Stimulated activated CD4-positive, alpha-beta T cell treated with anti-CD3 and anti-CD28 coated beads, Interleukin-4, amount 100 ng/mL, for 1 hour (primary cell): ENCODE results near the gene ZNF316.
"Not testable (repeated sequence)": the region's sequence is repeated elsewhere in the genome, so short reads cannot be mapped to it uniquely, and the experiment has no call there.

Source experiments
- DNase-seq: peaks from one replicate; pipeline ENCODE4 v3.0.0-alpha.2; 2020

ZNF316 gene

DNA sequence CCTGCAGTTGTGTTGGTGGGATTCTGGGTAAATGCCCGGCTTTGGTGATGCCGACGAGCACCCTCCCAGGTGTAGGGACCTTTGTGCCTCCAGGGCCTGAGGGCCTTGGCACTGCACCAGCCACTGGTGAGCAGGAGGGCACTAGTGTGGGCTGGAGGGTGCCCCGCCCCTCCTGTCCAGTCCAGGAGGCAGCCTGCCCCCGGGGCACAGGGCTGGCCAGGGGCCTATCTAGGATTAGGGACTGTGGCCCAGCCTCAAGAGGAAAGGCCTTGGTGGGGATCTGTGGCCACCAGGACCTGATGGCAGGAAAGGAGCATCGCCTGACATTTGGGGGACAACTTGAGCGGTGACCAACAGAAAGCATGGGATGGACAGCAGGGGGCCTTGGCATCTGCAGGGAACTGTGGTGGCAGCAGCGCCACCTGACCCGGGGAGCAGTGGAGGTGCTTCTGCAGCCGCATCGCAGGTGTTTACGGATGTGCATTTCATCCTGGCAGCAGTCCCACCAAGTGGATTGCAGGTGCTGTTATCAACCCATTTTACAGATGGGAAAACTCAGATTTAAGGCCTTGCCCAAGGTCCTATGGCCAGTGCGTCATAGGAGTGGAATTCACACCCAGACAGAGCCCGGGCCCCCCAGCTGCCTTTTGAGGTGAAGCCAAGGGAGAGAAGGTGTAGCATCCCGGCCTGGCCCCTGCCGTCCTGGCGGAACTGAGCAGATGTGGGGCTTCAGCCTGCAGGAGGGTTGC, 11.1 kb downstream of the ZNF316 start:
- no peak for DNase-seq

DNA sequence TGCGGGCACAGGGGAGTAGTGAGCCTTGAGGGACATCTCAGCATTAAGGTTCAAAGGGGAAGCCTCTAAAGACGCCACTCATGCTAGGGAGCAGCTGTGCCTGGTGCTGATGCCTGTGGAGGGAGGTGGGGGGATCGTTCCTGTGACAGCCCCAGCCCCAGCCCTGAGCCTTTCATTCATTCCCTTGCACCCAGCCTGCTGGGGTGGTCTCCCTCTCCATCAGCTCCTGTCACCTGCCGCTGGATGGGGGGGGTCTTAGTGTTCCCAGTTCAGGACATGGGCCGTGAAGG, 11.6 kb downstream of the ZNF316 start:
- no peak for DNase-seq

DNA sequence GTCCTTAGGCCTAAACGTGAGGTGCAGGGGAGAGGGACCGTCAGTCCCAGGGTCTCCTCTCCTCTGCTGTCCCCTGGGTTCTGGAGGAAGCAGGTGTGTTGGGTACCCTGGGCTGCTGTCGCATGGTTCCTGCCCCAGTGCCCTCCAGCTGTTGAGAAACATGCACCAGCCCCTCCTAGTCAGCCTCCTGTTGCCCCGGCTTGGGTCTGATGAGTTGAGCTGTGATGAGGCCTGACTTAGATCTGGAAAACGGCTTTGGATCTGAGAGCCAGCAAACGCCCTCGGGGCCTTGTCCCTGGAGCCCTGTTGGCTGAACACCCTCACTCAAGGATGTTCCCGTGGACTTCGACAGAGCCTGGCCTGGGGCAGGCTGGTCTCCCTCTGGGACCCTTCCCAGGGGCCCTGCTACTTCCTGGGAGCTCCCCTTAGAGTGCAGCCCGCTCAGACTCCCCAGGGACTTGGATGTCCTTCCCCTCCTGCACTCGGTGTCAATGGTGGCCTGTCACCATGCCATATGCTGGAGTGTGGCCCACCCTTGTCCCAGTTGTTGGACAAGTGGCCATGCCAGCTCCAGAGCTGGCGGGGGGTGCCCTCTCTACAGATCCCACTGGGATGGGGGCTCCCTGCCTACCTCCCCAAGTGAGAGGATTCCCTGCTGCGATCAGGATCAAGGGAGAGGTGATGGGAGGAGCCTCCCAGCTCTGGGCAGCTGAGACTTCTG, 12.3 kb downstream of the ZNF316 start:
- no peak for DNase-seq

DNA sequence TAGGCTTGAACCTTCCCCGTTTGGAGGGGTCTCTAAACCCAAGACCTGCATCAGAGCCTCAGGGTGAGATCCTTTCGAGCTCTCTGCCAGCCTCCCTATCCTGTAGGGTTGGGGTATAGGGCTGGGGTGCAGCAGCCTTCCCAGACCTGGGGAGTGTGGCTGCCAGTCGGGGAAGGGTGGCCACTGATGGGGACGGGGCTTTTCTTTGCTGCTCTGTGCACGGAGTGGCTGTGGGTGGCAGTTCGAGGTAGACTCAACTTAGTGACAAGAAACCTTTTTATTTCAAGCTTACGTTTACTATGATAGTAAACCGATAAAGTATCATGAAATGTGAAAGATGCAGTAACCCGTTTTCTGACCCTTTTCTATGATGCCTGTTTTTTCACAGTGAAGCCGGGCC, 13.0 kb downstream of the ZNF316 start:
- DNase-seq = no peak

DNA sequence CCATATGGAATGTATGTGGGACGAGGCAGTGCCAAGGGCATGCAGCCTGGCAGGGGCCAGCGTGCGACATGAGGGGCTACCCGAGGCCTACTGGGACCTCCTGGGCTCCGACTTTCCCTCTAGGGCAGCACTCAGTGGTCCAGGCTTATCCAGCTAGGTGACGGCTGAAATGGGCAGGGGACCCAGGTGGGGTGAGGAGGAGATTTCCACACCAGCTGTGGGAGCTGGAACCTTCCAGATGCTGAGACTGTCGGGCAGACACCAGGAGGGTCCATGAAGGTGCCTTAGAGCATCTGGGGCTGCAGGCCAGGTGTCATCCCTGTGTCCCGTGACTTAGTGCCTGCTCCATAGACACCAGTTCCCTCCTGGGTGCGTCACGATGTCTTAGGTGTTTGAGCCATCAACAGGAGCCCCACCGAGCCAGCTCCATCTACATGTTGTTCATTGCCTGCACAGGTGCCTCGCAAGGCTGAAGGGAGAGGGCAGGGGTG, 13.4 kb downstream of the ZNF316 start:
- no peak for DNase-seq

DNA sequence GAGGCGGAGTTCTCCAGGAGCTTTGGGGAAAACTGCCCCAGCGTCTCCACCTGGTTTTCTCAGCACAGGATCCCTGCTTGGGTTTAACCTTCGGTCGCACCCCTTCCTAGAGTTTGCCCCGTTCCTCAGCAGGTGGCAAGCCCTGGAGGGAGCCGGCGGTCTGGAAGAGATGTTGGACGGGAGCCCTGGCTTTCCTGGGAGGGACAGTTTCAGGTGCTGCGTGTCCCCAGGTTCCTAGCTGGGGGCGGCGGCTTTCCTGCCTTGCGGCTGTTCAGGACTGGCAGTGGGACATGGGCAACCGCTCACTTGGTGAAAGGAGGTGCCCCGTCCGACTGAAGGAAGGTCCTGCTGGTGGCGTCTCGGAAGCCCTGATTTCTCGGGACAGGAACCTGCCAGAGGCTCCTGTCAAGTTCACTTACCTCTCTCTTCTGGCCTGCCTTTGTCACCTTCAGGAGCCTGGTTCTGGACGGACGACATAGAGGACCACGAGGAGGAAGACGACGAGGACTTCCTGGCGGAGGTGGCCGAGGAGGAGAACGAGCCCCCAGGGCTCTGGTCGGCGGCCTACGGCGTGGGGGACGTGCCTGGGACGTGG, 14.8 kb downstream of the ZNF316 start:
- DNase-seq = no peak

DNA sequence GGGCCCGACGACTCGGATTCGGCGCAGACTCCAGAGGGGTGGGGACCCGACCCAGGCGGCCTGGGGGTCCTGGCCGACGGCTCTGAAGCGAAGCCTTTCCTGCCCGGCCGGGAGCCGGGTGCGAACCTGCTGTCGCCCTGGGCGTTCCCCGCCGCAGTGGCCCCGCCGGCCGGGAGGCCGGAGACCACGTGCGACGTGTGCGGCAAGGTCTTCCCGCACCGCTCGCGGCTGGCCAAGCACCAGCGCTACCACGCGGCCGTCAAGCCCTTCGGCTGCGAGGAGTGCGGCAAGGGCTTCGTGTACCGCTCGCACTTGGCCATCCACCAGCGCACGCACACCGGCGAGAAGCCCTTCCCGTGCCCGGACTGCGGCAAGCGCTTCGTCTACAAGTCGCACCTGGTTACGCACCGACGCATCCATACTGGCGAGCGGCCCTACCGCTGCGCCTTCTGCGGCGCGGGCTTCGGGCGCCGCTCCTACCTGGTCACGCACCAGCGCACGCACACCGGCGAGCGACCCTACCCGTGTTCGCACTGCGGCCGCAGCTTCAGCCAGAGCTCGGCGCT, 15.4 kb downstream of the ZNF316 start:
- DNase-seq = no peak

DNA sequence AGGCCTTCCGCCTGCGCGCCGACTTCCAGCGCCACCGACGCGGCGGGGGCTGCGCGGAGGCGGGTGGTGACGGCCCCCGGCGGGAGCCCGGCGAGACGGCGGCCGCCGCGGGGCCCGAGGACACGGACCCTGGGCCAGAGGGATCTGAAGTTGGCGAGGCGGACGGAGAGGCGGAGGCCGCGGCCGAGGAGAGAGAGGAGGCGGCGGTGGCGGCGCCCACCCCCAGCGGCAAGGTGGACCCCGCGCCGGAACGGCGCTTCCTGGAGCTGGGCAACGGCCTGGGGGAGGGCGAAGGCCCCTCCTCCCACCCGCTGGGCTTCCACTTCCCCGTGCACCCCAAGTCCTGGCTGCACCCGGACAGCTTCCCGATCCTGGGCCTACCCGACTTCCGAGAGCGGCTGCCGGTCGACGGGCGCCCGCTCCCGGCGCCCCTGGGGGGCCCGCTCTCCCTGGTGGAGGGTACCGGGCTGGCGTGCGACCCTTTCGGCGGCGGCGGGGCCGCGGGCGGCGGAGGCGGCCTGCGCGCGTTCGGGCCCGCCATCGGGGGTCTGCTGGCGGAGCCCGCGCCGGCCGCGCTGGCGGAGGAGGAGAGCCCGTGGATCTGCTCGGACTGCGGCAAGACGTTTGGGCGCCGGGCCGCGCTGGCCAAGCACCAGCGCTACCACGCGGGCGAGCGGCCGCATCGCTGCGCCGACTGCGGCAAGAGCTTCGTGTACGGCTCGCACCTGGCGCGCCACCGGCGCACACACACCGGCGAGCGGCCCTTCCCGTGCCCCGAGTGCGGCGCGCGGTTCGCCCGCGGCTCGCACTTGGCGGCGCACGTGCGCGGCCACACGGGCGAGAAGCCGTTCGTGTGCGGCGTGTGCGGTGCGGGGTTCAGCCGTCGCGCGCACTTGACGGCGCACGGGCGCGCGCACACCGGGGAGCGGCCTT, 16.2 kb downstream of the ZNF316 start:
- no peak for DNase-seq

DNA sequence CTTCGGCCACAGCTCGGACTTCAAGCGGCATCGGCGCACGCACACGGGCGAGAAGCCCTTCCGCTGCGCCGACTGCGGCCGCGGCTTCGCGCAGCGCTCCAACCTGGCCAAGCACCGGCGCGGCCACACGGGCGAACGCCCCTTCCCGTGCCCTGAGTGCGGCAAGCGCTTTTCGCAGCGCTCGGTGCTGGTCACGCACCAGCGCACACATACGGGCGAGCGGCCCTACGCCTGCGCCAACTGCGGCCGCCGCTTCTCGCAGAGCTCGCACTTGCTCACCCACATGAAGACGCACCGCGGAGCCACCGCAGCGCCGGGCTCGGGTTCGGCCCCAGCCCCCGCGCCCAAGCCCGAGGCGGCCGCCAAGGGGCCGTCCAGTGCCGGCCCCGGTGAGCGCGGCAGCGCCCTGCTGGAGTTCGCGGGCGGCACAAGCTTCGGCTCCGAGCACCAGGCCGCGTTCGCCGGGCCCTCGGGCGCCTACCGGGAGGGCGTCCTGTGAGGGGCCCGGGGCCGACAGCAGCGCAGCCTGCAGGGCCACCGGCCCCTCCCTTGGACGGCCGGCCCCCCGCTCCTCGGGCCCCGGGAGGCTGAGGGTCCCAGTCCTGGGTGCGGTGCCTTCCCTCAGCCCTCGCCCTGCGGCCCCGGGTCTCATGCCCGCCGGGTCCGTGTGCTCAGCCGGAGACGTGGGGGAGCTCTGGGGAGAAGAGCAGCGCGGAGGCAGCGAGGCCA, 17.2 kb downstream of the ZNF316 start:
- DNase-seq = no peak

DNA sequence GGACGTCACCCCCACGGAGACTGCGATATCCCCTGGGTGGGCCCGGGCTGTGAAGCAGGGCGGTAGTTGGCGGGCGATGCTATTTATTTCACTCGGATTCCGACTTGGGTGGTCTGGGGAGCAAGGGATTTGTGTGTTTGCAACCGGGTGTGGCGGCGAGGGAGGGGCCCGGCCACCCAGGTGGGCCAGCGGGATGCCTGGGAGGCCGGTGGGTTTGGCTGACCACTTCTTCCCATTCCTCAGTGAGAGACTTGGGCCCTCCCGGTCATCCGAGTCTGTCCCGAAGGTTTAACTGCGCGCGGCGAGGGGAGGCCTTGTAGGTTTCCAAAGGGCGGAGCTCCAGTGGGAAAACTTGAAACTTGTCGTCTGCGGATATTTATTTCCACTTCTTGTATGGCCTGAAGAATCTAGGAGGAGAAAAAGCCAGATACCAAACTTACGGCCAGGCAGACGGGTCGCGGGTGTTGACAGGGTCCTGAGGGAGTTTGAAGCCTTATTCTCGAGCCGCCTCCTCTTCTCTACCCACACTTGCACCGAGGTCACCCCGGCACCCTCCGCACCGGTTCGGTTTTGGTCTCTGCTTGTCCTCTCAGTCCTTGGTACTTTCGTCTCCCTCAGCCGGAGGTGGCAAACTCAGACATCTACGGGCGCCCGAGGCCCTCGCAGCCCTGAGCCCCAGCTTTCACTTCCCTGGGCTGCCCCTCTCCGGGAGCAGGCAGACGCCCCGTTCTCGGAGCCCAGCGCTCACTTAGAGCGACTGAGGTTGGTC, 17.9 kb downstream of the ZNF316 start:
- no peak for DNase-seq

DNA sequence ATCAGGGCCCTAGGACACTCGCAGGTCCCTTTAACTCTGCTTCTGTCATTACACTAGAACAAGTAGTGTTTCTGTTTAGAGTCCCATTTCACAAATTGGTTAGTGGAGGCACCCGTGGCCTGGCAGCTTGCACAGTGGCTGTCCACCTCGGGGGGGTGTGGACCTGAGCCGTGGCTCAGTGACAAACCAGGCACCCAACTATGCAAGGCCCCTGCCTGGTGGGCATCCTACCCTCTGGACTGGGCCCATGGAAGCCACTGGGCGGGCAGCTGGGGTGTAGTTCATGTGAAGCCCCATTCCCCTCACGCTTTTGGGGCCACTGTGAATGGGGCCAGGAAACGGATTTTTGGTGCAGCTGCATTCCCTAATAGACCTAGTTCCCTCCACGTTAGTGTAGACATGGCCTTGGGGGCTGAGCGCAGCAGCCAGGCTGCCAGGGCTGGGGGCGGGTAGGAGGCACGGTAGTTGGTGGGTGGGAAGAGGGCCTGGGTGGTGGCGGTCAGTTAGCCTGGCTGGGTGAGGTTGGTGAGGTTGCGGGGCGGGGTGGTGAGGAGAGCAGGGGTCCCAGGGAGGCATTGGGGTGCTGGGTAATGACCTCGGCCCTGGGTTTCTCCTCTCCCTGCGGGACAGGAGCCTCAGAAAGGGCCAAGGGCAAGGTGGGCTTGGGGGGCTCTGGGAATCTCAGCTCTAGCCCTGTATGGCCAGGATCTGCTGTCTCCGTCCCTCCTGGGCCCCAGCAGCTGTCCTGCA, 18.7 kb downstream of the ZNF316 start:
- no peak for DNase-seq

DNA sequence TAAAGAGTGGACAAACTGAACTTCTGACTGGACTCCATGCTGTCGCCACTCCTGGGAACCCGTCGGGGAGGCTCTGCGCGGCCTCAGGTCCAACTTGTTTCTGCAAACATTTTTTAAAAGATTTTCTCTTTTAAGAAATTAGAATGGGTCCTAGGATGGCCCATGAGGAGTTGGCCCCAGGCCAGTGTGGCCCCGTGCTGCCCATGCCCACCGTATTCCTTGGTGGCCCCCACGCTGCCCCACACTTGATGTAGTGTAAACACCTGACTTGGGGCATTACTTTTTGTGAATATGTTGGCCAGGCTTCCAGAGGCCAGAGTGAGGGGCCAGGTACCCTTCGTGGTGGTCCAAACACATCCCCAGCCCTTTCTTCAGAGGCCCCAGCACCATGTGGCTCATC, 19.3 kb downstream of the ZNF316 start:
- DNase-seq = no peak

DNA sequence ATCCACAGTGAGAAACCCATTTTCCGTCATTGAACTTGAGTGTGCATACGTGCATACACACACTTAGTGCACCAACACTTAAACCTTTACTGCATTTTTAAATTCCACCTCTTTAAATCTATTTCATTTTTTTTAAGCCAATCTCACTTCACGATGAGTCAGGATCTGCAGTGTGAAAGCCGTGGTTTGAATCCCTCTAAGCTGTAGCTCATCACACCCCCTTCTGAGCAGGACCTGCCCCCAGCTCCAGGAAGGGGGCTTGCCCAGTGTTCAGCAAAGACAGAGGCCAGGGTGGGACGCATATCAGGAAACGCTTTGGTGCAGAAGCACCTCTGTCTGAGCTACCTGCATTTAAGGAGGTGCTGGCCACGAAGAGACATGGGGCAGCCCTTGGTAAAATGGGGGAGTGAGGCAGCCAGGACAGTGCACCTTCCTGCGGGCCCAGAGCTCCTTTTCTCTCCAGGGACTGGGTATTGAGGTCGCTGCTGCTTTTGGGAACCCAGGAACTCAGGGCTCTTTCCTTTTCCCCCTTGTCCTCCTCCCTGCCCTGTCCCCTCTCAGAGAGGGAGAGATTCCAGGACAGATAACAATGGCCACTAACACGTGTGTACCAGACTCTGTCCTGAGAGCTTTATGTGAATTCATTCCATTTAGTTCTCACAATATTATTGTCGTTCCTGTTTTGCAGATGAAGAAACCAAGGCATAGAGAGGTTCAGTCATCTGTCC, 21.7 kb downstream of the ZNF316 start:
- DNase-seq = no peak

DNA sequence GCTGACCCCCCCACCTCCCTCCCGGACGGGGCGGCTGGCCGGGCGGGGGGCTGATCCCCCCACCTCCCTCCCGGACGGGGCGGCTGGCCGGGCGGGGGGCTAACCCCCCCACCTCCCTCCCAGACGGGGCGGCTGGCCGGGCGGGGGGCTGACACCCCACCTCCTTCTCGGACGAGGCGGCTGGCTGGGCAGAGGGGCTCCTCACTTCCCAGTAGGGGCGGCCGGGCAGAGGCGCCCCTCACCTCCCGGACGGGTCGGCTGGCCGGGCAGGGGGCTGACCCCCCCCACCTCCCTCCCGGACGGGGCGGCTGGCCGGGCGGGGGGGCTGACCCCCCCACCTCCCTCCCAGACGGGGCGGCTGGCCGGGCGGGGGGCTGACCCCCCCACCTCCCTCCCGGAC, 33.7 kb downstream of the ZNF316 start:
- DNase-seq = not testable (repeated sequence)

DNA sequence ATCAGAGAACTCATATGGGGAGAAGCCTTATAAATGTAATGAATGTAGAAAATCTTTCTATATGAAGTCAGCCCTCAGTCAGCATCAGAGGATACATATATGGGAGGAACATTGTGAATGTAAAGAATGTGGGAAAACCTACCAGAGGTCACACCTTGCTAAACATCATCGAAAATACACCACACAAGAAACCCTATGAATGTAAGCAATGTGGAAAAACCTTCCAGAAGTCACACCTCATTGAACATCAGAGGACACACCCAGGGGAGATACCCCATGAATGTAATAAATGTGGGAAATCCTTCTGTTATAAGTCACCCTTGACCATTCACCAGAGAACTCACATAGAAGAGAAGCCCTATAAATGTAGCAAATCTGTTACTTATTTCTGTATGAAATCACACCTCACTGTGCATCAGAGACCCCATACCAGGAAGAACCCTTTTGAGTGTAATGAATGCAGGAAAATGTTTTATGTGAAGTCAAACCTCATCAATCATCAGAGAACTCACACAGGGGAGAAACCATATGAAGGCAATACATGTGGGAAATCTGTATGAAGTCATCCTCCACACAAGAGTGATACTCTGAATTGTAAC, 38.8 kb downstream of the ZNF316 start:
- no peak for DNase-seq

DNA sequence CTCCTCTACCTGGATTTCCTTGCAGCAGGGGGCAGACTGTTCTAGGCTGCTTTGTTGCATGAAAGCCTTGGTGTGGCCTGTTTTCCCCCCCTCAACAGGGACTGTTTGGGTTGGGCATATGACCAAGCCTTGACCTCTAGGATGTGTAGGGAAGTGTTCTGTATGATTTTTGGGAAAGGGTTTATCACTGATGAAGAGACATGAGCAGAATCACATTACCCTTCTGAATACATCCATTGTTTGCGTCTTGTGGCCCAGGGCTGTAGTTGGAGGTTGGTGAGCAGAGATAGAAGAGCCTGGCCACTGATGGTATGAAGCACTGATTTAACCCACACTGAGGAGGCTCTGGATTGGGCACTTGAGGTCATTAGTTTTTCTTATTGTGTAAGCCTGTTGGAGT, 43.0 kb downstream of the ZNF316 start:
- no peak for DNase-seq

DNA sequence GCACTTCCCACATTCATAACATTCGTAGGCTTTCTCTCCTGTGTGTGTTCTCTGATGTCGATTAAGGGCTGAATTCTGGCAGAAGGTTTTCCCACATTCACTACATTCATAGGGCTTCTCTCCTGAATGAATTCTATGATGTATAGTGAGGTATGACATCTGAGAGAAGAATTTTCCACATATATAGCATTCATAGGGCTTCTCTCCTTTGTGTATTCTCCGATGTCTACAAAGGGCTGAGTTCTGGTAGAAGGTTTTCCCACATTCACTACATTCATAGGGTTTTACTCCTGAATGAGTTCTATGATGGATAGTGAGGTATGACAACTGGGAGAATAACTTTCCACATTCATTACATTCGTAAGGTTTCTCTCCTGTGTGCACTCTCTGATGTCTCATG, 54.0 kb downstream of the ZNF316 start:
- DNase-seq = no peak

DNA sequence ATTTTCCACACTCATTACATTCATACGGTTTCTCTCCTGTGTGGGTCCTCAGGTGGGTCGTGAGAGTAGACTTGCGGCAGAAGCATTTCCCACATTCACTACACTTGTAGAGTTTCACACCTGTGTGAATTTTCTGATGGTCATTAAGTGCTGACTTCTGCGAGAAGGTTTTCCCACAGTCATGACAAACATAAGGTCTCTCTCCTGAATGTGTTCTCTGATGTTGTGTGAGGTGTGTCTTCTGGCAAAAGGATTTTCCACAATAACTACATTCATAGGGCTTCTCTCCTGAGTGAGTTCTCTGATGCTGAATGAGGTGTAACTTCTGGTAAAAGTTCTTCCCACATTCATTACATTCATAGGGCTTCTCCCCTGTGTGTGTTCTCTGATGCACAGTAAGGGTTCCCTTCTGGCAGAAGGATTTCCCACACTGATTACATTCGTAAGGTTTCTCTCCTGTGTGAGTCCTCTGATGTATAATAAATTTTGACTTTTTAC, 54.5 kb downstream of the ZNF316 start:
- DNase-seq = no peak

DNA sequence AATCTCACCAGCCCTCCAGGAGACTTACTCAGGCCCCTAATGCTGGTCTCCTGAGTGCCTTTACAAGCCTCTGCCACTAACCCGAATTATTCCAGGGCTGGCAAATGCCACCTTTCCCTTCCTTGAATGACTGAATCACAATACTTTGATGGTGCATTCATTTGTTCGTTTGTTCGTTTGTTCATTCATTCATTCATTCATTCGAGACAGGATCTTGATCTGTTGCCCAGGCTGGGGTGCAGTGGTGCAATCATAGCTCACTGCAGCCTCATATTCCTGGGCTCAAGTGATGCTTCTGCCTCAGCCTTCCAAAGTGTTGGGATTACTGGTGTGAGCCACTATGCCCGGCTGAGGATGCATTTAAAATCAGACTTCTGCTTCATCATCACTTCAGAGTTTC, 63.7 kb downstream of the ZNF316 start:
- DNase-seq = no peak
